Measurements from ENCODE around the gene RPL41.
A peak's percentile ranks its signal among the peaks of the same experiment; 100 is the strongest.

The RPL41 gene

DNA sequence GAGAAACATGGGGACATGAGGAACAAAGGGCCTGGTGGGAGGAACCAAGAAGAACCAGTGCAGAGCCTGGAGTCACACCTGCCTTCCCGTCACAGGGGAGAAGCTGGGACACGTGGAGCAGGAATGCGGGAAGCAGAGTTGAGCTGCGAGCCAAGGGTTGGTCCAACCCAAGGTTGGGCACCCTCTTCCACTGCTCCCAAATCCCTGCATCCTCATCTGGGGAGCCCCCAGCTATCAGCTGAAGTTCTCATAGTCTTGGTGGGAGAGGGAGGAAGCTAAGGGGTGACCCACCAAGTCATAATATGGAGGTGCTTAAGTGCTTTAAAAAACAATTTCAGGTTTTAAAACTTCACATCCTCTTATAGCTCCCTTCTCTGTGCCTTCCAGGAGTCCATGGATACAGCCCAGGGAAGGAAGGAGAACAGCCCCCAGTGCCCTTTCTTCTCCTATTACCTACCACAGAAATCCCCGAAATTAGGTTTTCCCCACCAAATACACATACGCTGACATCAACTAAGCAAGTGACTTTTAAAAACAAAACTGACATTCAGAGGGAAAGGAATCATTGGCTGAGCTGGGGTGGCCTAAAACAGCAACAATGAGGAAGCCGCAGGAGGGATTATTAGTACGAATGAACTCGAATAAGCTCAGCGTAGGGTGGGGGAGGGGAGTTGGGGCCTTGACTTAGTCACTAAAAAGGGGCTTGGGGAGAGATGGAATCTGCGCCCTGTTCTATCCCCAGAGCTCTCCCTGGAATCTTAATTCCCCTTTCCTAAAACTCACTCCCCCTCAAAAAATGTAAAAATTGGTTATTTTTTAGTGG, 46.2 kb downstream of the RPL41 start:
- H3K36me3 Mint-ChIP-seq (ENCODE audit: low read depth) = peaks cover 69% of the 10 kb centered on the region
- peak overlapping the region; percentile 25 to 72 (median 46) for H3K4me3 Mint-ChIP-seq
- TF ChIP-seq, protein P1, sequence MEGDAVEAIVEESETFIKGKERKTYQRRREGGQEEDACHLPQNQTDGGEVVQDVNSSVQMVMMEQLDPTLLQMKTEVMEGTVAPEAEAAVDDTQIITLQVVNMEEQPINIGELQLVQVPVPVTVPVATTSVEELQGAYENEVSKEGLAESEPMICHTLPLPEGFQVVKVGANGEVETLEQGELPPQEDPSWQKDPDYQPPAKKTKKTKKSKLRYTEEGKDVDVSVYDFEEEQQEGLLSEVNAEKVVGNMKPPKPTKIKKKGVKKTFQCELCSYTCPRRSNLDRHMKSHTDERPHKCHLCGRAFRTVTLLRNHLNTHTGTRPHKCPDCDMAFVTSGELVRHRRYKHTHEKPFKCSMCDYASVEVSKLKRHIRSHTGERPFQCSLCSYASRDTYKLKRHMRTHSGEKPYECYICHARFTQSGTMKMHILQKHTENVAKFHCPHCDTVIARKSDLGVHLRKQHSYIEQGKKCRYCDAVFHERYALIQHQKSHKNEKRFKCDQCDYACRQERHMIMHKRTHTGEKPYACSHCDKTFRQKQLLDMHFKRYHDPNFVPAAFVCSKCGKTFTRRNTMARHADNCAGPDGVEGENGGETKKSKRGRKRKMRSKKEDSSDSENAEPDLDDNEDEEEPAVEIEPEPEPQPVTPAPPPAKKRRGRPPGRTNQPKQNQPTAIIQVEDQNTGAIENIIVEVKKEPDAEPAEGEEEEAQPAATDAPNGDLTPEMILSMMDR (IDR thresholded peaks at IDR 0.05; ENCODE audit: unreplicated experiment in 3 of 3) = no peak

DNA sequence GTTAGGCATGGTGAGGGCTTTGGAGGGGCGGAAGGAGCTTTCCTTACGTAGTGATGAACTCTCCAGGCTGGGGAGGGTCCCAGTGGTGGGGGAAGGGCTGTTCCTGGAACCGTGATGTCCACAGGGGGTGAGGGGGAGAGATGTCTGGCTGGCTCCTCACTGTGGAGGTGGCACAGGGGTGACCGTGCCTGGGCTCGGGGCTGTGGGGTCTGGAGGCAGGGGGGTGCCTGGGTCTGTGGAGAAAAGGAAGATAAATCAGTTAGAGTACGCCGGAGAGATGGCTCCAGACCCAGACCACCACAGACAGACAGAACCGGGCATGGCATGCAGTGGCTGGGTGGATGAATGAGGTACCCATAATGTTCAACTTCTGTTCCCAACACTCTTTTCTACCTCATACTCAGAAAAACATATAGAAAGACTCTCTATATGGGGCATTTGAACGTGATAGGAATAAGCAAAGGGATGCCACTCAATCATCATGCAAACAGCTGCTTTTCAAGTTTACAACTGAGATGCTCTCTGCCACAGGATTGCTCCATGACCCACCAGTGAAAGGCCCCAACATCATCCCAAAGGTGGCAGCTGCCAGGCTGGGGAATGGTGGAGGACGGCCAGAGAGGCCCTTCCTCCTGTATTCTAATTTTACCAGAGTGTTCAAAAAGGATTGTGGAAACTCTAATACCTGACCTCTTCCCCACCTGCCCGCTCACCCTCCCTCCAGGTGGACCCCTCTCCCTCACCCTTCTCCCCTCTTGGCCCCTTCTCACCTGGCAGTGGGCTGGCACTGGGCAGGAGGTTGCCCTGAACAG, 47.3 kb downstream of the RPL41 start:
- Mint-ChIP-seq H3K27me3 (ENCODE audit: low read depth) (no peaks in the 10 kb centered on the region), H3K4me1 (peaks cover 41% of the 10 kb centered on the region), H3K4me3 (no peak overlapping the region), H3K36me3 (ENCODE audit: low read depth) (peaks cover 75% of the 10 kb centered on the region), H3K27ac (peak overlapping the region; percentile 45 to 56 (median 47)), H3K9me3 (no peaks in the 10 kb centered on the region)
- TF ChIP-seq, protein P1 (IDR thresholded peaks at IDR 0.05; ENCODE audit: unreplicated experiment in 3 of 3) = no peak

More for the DNA sequence above, 46.2 kb downstream of the RPL41 start:
- H3K27ac Mint-ChIP-seq = peak overlapping the region; percentile 11 to 56 (median 30)
- no peaks in the 10 kb centered on the region for H3K27me3 Mint-ChIP-seq (ENCODE audit: low read depth)
- no peaks in the 10 kb centered on the region for H3K9me3 Mint-ChIP-seq
- peaks cover 40% of the 10 kb centered on the region for H3K4me1 Mint-ChIP-seq

DNA sequence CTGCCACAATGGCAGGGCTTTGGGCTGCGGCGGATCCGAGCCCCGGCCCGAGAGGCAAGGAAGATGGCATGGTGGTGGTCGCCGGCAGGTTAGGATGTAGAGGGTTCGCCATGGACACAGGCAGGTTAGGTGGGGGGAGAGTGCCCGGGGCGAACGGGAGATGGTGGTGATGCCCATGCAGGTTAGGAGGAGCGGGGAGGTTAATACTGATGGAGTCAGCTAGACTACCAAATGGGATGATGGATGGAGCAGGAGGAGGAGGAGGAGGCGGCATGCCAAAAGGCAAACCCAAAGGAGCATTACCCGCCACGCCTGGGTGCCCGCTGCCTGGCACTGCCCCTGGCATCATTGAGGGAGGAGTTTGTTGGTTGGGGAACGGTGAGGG, 47.9 kb downstream of the RPL41 start:
- Mint-ChIP-seq H3K27me3 (ENCODE audit: low read depth) (no peaks in the 10 kb centered on the region), H3K9me3 (no peaks in the 10 kb centered on the region), H3K27ac (peak overlapping the region in 1 of 3 experiments; percentile 56), H3K4me3 (no peak overlapping the region), H3K36me3 (ENCODE audit: low read depth) (peaks cover 75% of the 10 kb centered on the region), H3K4me1 (peaks cover 36% of the 10 kb centered on the region)
- TF ChIP-seq, protein P1 (IDR thresholded peaks at IDR 0.05; ENCODE audit: unreplicated experiment in 3 of 3) = no peak

DNA sequence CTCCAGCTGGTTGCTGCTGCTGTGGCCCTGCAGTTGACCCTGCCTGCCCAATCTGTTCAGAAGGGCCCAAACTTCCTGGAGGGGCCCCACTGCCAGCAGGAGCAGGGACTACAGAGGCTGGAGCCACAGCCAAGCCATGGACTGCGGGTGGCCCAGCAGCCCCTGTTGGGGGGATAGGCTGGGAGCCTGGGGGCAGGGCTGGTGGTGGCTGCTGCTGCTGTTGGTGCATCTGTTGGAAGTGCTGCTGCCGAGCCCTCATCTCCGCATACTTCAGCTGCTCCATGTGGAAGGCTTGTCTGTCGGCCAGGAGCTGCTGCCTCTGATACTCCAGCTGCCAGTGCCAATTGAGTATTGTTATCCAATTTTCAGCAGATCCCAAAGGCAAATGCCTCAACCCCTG, 48.9 kb downstream of the RPL41 start:
- peak overlapping the region in 1 of 3 experiments; percentile 0 for H3K4me3 Mint-ChIP-seq

More for the DNA sequence above, 48.9 kb downstream of the RPL41 start:
- Mint-ChIP-seq H3K4me1 (peaks cover 26% of the 10 kb centered on the region), H3K27me3 (ENCODE audit: low read depth) (no peaks in the 10 kb centered on the region), H3K36me3 (ENCODE audit: low read depth) (peaks cover 77% of the 10 kb centered on the region), H3K9me3 (no peaks in the 10 kb centered on the region), H3K27ac (peak overlapping the region; percentile 65 to 82 (median 73))
- TF ChIP-seq, protein P1 (IDR thresholded peaks at IDR 0.05; ENCODE audit: unreplicated experiment in 3 of 3) = no peak
